Measurements from ENCODE around the gene HOMER1. TPM values are rescaled to one million over a fixed set of nuclear protein-coding genes. Genes with fewer than 3 reads are reported as not detected.
A peak's percentile ranks its signal among the peaks of the same experiment; 100 is the strongest.

Gene HOMER1
- total and polyA plus RNA-seq, 2 of the 13 experiments (the other 11 are each of a cell fraction or from before 2014, with no cell fraction given) = 5.3 to 24.8 TPM

- TF ChIP-seq, protein P1, sequence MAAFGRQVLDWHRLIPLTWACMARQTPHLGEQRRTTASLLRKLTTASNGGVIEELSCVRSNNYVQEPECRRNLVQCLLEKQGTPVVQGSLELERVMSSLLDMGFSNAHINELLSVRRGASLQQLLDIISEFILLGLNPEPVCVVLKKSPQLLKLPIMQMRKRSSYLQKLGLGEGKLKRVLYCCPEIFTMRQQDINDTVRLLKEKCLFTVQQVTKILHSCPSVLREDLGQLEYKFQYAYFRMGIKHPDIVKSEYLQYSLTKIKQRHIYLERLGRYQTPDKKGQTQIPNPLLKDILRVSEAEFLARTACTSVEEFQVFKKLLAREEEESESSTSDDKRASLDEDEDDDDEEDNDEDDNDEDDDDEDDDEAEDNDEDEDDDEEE (CRISPR knock-in tag; IDR thresholded peaks at IDR 0.05) = peak; percentile 60
- TF ChIP-seq POLR2AphosphoS2 (IDR thresholded peaks at IDR 0.05; ENCODE audit: low read depth, low read length) (no peak), CSRNP1 (CRISPR knock-in tag; IDR thresholded peaks at IDR 0.05) (no peak; the same call in 1 of the 2 replicates), MATR3 (CRISPR knock-in tag; IDR thresholded peaks at IDR 0.05) (no peak), TFDP2 (CRISPR knock-in tag; IDR thresholded peaks at IDR 0.05) (0 out of 2 replicates have a peak, but pooled peaks have one; percentile 11), ZNF547 (CRISPR knock-in tag; IDR thresholded peaks at IDR 0.05) (no peak), MZF1 (CRISPR knock-in tag; IDR thresholded peaks at IDR 0.05; ENCODE audit: borderline replicate concordance) (peak; percentile 80; the same call in 1 of the 2 replicates), ZNF589 (CRISPR knock-in tag; conservative IDR thresholded peaks at IDR 0.05) (no peak), PHF5A (CRISPR knock-in tag; IDR thresholded peaks at IDR 0.05; ENCODE audit: low read depth, unreplicated experiment) (peak; percentile 69), ZNF274 (CRISPR knock-in tag; IDR thresholded peaks at IDR 0.05) (0 out of 2 replicates have a peak, but pooled peaks have one; percentile 19), PCBP1 (IDR thresholded peaks at IDR 0.05; ENCODE audit: borderline replicate concordance, low read depth, low read length) (no peak), ZNF124 (CRISPR knock-in tag; IDR thresholded peaks at IDR 0.05) (peak; percentile 19; the same call in 1 of the 2 replicates), ZC3H4 (CRISPR knock-in tag; IDR thresholded peaks at IDR 0.05; ENCODE audit: borderline replicate concordance) (no peak), SP140L (CRISPR knock-in tag; IDR thresholded peaks at IDR 0.05; ENCODE audit: borderline replicate concordance) (no peak), THYN1 (CRISPR knock-in tag; IDR thresholded peaks at IDR 0.05; ENCODE audit: borderline replicate concordance, low read depth) (no peak), HMG20B (CRISPR knock-in tag; conservative IDR thresholded peaks at IDR 0.05) (peak; percentile 57; the same call in 1 of the 2 replicates), PHB2 (IDR thresholded peaks at IDR 0.05; ENCODE audit: partially characterized antibody) (no peak), NBN (conservative IDR thresholded peaks at IDR 0.05) (no peak), ZNF841 (CRISPR knock-in tag; IDR thresholded peaks at IDR 0.05; ENCODE audit: borderline replicate concordance) (no peak), ZNF567 (CRISPR knock-in tag; IDR thresholded peaks at IDR 0.05; ENCODE audit: borderline replicate concordance) (0 out of 2 replicates have a peak, but pooled peaks have one; percentile 11), MAF1 (CRISPR knock-in tag; IDR thresholded peaks at IDR 0.05; ENCODE audit: borderline replicate concordance) (no peak), ZNF557 (CRISPR knock-in tag; IDR thresholded peaks at IDR 0.05) (no peak), KDM2A (CRISPR knock-in tag; IDR thresholded peaks at IDR 0.05; ENCODE audit: borderline replicate concordance, low read depth) (peak; percentile 87), RBM39 (IDR thresholded peaks at IDR 0.05; ENCODE audit: low read depth, low read length, poor library complexity, severe bottlenecking) (peak; percentile 13)
- TF ChIP-seq, protein P2, sequence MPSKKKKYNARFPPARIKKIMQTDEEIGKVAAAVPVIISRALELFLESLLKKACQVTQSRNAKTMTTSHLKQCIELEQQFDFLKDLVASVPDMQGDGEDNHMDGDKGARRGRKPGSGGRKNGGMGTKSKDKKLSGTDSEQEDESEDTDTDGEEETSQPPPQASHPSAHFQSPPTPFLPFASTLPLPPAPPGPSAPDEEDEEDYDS (CRISPR knock-in tag; IDR thresholded peaks at IDR 0.05) = peak; percentile 99
- TF ChIP-seq, protein P3, sequence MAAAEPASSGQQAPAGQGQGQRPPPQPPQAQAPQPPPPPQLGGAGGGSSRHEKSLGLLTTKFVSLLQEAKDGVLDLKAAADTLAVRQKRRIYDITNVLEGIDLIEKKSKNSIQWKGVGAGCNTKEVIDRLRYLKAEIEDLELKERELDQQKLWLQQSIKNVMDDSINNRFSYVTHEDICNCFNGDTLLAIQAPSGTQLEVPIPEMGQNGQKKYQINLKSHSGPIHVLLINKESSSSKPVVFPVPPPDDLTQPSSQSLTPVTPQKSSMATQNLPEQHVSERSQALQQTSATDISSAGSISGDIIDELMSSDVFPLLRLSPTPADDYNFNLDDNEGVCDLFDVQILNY (CRISPR knock-in tag; conservative IDR thresholded peaks at IDR 0.05) = peak; percentile 69
Measured at GRCh38 chr5:79514391-79515105, 614 bp upstream of the HOMER1 start (continued).
